K562 (cell line): ENCODE data around the gene KCNH2. TPM values are rescaled to one million over a fixed set of nuclear protein-coding genes. Genes with fewer than 3 reads are reported as not detected.

Experiments used
- ERF ChIP-seq: fragments of 450-650 bp; formaldehyde crosslinking; IDR thresholded peaks from 2 replicates; pipeline ENCODE4 v1.4.0; 2020; ENCODE audit warnings: mild to moderate bottlenecking, mixed read lengths
- GABPB2 ChIP-seq: fragments of 250-450 bp; sonication (Bioruptor Pico); conservative IDR thresholded peaks from 2 replicates; pipeline ENCODE4 v1.5.1; 2021; ENCODE audit warnings: mild to moderate bottlenecking
- GTF2F1 ChIP-seq: IDR thresholded peaks from 2 replicates; pipeline ENCODE4 v1.6.1; 2011; ENCODE audit warnings: low read depth, low read length, improper control_type of control experiment
- JUND ChIP-seq, 2 experiments: IDR thresholded peaks; 2 replicates in 1 of 2; 3 replicates in 1 of 2; pipeline ENCODE4 v1.6.1; 2011; ENCODE audit warnings: borderline replicate concordance in 2 of 2, low read depth in 2 of 2, low read length in 2 of 2, improper control_type of control experiment in 1 of 2, missing biosample characterization in 1 of 2, missing genetic modification characterization in 1 of 2, missing genetic modification reagents in 1 of 2
- MAFG ChIP-seq: fragments of 450-650 bp; conservative IDR thresholded peaks from 2 replicates; pipeline ENCODE4 v1.6.1; 2016; ENCODE audit warnings: missing genetic modification characterization, missing compliant biosample characterization
- MEIS2 ChIP-seq: fragments of 450-650 bp; IDR thresholded peaks from 2 replicates; pipeline ENCODE4 v1.6.1; 2014; ENCODE audit warnings: mild to moderate bottlenecking; ENCODE audit not compliant: partially characterized antibody
- NCOA2 ChIP-seq, 2 experiments: fragments of 450-650 bp; IDR thresholded peaks; 2 replicates each; pipeline ENCODE4 v1.6.1; 2018; ENCODE audit warnings: mild to moderate bottlenecking in 2 of 2, moderate library complexity in 1 of 2; ENCODE audit not compliant: partially characterized antibody in 2 of 2
- NFATC3 ChIP-seq: fragments of 450-650 bp; IDR thresholded peaks from 2 replicates; pipeline ENCODE4 v1.6.1; 2017; ENCODE audit warnings: mild to moderate bottlenecking
- NFIC ChIP-seq: fragments of 450-650 bp; IDR thresholded peaks from 2 replicates; pipeline ENCODE4 v1.6.1; 2017; ENCODE audit warnings: mild to moderate bottlenecking, inconsistent platforms
- NONO ChIP-seq, 2 experiments: fragments of 200-400 bp in 1 of 2; fragments of 450-650 bp in 1 of 2; formaldehyde crosslinking in 1 of 2; IDR thresholded peaks; 2 replicates each; pipeline ENCODE4 v1.6.1; 2017; ENCODE audit warnings: low read depth in 2 of 2, mild to moderate bottlenecking in 2 of 2, moderate library complexity in 2 of 2, low read length in 1 of 2
- RBM17 ChIP-seq: fragments of 200-400 bp; formaldehyde crosslinking; IDR thresholded peaks from 2 replicates; pipeline ENCODE4 v1.6.1; 2017; ENCODE audit warnings: low read depth, mild to moderate bottlenecking, low read length, borderline replicate concordance
- RBM34 ChIP-seq: fragments of 200-400 bp; formaldehyde crosslinking; IDR thresholded peaks from 2 replicates; pipeline ENCODE4 v1.6.1; 2018; ENCODE audit warnings: low read length, borderline replicate concordance; ENCODE audit not compliant: insufficient read depth
- SRSF9 ChIP-seq: fragments of 200-400 bp; formaldehyde crosslinking; IDR thresholded peaks from 2 replicates; pipeline ENCODE4 v1.6.1; 2017; ENCODE audit warnings: low read depth, low read length, borderline replicate concordance
- TBP ChIP-seq: optimal IDR thresholded peaks from 2 replicates; pipeline ENCODE3; 2011; ENCODE audit warnings: low read depth, low read length, improper control_type of control experiment
- TCF7L2 ChIP-seq: fragments of 150-350 bp; IDR thresholded peaks from 2 replicates; pipeline ENCODE4 v1.6.1; 2016; ENCODE audit warnings: low read depth, mild to moderate bottlenecking, low read length, moderate library complexity
- THRAP3 ChIP-seq: fragments of 450-650 bp; IDR thresholded peaks from 2 replicates; pipeline ENCODE4 v1.6.1; 2016; ENCODE audit warnings: mild to moderate bottlenecking, inconsistent platforms, borderline replicate concordance
- TOE1 ChIP-seq, 2 experiments: fragments of 450-650 bp in 1 of 2; sonication (generic) in 1 of 2; formaldehyde crosslinking in 1 of 2; IDR thresholded peaks; 2 replicates each; pipeline versions ENCODE4 v1.7.1 to v1.8.0; 2016 to 2022; ENCODE audit warnings: borderline replicate concordance in 2 of 2, mild to moderate bottlenecking in 2 of 2, antibody characterized with exemption in 1 of 2, inconsistent platforms in 1 of 2, low read depth in 1 of 2, missing genetic modification reagents in 1 of 2, moderate library complexity in 1 of 2
- ZNF384 ChIP-seq: IDR thresholded peaks from 2 replicates; pipeline ENCODE4 v1.6.1; 2012; ENCODE audit warnings: low read depth, low read length, improper control_type of control experiment
- ZNF561 ChIP-seq: fragments of 450-650 bp; formaldehyde crosslinking; conservative IDR thresholded peaks from 2 replicates; pipeline ENCODE4 v1.4.0; 2020; ENCODE audit warnings: mild to moderate bottlenecking, moderate library complexity
- ZNF785 ChIP-seq: fragments of 250-450 bp; sonication (Bioruptor Pico); IDR thresholded peaks from 2 replicates; pipeline ENCODE4 v1.4.0; 2020; ENCODE audit warnings: mild to moderate bottlenecking
- polyA plus RNA-seq, 8 experiments: library from polyadenylated mRNA; depleted of rRNA in 4 of 8; stranded (reverse) in 5 of 8; unstranded in 3 of 8; fragments of >200 nt; fragmentation: Nextera tagmentation in 2 of 8; fragmentation: Illumina TruSeq in 1 of 8; extraction: Ambion mirVana in 2 of 8; extraction: Trizol in 1 of 8; gene quantifications; 2 replicates each; pipeline versions ENCODE4 v1.2.1 to v1.2.3, GENCODE V29; 2011 to 2014; ENCODE audit warnings: inconsistent platforms in 1 of 8, missing spikeins in 1 of 8
- total RNA-seq, 7 experiments: library from RNA; depleted of rRNA in 6 of 7; stranded (reverse); fragments of >200 nt in 6 of 7; fragmentation: Illumina TruSeq in 2 of 7; extraction: Trizol in 2 of 7; gene quantifications; 2 replicates each; pipeline versions ENCODE4 v1.2.1 to v1.2.3, GENCODE V29; 2011 to 2021; ENCODE audit warnings: low replicate concordance in 1 of 7
- TF ChIP-seq, protein P1 (sequence below): sonication (generic); formaldehyde crosslinking; IDR thresholded peaks from 2 replicates; pipeline ENCODE4 v1.8.0; 2022; ENCODE audit warnings: missing genetic modification reagents, mild to moderate bottlenecking, moderate library complexity, borderline replicate concordance
- TF ChIP-seq, protein P2 (sequence below), 2 experiments: fragments of 250-450 bp in 1 of 2; fragments of 450-650 bp in 1 of 2; sonication (Bioruptor Pico) in 1 of 2; IDR thresholded peaks; 2 replicates each; pipeline versions ENCODE4 v1.6.1 to v1.8.0; 2016 to 2021; ENCODE audit warnings: mild to moderate bottlenecking in 2 of 2, moderate library complexity in 2 of 2, missing compliant biosample characterization in 1 of 2, missing genetic modification characterization in 1 of 2
- TF ChIP-seq, protein P3 (sequence below): fragments of 250-450 bp; sonication (Bioruptor Pico); IDR thresholded peaks from 2 replicates; pipeline ENCODE4 v1.5.1; 2021; ENCODE audit warnings: mild to moderate bottlenecking
- TF ChIP-seq, protein P4 (sequence below): fragments of 250-450 bp; sonication (Bioruptor Pico); IDR thresholded peaks from 2 replicates; pipeline ENCODE4 v1.8.0; 2021; ENCODE audit warnings: moderate library complexity, mild to moderate bottlenecking, inconsistent platforms

Gene KCNH2
- total and polyA plus RNA-seq, 9 of the 15 experiments (the other 6 are each of a cell fraction or from before 2014, with no cell fraction given) = 18.1 to 368 (median 218) TPM

DNA sequence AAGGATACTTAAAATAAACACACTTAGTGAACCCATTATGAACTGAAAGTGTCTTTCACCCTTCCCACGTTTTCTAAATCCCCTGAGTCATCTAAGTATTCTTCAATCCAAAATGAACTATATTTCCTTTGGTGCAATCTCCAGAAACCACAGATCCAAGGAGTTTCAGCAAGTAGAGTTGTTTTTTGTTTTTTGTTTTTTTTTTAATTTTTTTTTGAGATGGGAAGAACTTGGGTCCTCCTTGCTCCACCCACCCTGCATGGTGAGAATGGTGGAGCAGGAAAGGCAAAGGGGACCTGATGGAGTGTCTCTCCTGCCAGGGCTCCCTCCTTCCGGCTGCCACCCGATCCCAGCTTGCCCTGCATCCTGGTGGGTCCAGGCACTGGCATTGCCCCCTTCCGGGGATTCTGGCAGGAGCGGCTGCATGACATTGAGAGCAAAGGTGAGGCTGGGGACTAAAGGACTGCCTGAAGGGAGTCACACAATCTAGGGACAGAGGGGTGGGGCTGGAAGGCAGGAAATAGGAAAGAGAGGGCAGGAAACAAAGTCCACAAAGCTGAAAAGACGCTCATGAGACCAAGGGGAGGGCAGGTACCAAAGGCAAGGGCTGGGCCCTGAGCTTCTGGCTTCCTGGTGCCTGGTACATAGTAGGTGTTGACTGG is 34.0 kb upstream of the KCNH2 start (continued):
- TF ChIP-seq, protein P1, sequence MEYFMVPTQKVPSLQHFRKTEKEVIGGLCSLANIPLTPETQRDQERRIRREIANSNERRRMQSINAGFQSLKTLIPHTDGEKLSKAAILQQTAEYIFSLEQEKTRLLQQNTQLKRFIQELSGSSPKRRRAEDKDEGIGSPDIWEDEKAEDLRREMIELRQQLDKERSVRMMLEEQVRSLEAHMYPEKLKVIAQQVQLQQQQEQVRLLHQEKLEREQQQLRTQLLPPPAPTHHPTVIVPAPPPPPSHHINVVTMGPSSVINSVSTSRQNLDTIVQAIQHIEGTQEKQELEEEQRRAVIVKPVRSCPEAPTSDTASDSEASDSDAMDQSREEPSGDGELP (CRISPR knock-in tag) = no peak
- TF ChIP-seq RBM34 = no peak
- peak; percentile 54; the same call in 1 of the 2 replicates for TF ChIP-seq NFATC3
- TF ChIP-seq JUND (IDR thresholded peaks at IDR 0.05; ENCODE audit: borderline replicate concordance, low read depth, low read length) = no peak
- TF ChIP-seq JUND (tag; IDR thresholded peaks at IDR 0.05; ENCODE audit: borderline replicate concordance, low read depth, low read length) = no peak
- TF ChIP-seq THRAP3 = 0 out of 2 replicates have a peak, but pooled peaks have one; percentile 27
- TF ChIP-seq ZNF785 (CRISPR knock-in tag) = no peak
- no peak for TF ChIP-seq SRSF9
- TF ChIP-seq NCOA2 (IDR thresholded peaks at IDR 0.05; ENCODE audit: partially characterized antibody in 2 of 2) = no peak
- TF ChIP-seq, protein P2, sequence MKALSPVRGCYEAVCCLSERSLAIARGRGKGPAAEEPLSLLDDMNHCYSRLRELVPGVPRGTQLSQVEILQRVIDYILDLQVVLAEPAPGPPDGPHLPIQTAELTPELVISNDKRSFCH (CRISPR knock-in tag; IDR thresholded peaks at IDR 0.05) = no peak
- TF ChIP-seq, protein P2 (tag; IDR thresholded peaks at IDR 0.05) = no peak
- TF ChIP-seq TOE1 (IDR thresholded peaks at IDR 0.05; ENCODE audit: borderline replicate concordance) = no peak
- no peak for TF ChIP-seq TOE1 (CRISPR knock-in tag; IDR thresholded peaks at IDR 0.05; ENCODE audit: borderline replicate concordance, low read depth)
- no peak for TF ChIP-seq GABPB2 (CRISPR knock-in tag)
- TF ChIP-seq RBM17 = no peak
- no peak for TF ChIP-seq GTF2F1
- peak; percentile 53 for TF ChIP-seq MAFG (tag)
- no peak for TF ChIP-seq NONO (IDR thresholded peaks at IDR 0.05; ENCODE audit: low read depth in 2 of 2, low read length in 1 of 2)
- TF ChIP-seq, protein P3, sequence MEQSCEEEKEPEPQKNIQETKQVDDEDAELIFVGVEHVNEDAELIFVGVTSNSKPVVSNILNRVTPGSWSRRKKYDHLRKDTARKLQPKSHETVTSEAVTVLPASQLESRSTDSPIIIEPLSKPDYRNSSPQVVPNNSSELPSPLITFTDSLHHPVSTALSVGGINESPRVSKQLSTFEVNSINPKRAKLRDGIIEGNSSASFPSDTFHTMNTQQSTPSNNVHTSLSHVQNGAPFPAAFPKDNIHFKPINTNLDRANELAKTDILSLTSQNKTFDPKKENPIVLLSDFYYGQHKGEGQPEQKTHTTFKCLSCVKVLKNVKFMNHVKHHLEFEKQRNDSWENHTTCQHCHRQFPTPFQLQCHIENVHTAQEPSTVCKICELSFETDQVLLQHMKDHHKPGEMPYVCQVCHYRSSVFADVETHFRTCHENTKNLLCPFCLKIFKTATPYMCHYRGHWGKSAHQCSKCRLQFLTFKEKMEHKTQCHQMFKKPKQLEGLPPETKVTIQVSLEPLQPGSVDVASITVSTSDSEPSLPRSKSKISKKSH = no peak
- TF ChIP-seq MEIS2 = no peak
- no peak for TF ChIP-seq TBP
- TF ChIP-seq ZNF561 (CRISPR knock-in tag) = no peak
- TF ChIP-seq, protein P4, sequence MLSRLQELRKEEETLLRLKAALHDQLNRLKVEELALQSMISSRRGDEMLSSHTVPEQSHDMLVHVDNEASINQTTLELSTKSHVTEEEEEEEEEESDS (CRISPR knock-in tag) = no peak
- TF ChIP-seq TCF7L2 = no peak
- TF ChIP-seq ERF (CRISPR knock-in tag) = no peak
- TF ChIP-seq ZNF384 = no peak
- TF ChIP-seq NFIC = 0 out of 2 replicates have a peak, but pooled peaks have one; percentile 22
